Activated gamma-delta T cell (primary cell): ENCODE results near the gene GFM1.

ENCODE experiments used
- DNase-seq: peaks from one replicate; lab custom pipeline; 2025; lab: John Stamatoyannopoulos, UW
- total RNA-seq, 2 donors: gene quantifications; one replicate each; lab custom pipeline; 2026; lab: John Stamatoyannopoulos, UW

GFM1 gene
- 78.3 to 82.1 reads per million in 2 donors for total RNA-seq

DNA sequence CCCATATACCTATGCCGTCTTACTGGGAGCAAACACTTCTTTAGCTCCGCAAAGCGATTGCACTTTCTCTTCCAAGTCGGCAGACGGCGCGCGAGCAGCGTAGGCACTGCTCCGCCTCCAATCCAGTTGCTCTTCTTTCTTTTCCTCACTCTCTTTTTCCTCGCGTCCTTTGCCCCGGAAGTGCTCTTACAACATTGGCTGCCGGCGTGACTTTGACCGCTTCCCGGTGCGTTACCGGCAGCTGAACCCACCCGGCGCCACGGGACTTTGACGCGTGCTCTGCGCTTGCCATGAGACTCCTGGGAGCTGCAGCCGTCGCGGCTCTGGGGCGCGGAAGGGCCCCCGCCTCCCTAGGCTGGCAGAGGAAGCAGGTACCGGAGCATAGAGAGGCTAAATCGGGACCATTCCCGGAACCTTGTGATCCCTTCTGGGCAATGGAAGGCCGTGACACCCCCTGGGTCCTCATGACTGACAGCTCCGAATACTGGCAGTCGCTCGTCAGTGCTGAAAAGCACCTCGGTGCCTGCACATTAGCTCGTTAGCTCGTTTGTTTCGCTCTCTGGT lies at the start of gene GFM1:
Gene GFM1, plus strand, starts transcription at position 183 of the 564 bp plus-strand sequence. Its CDS starts 108 bp downstream, at position 291.
- DNase-seq, result peak; percentile 70

GRCh38 chr3:158600787-158601186 lies 43.5 kb upstream of the GFM1 start:
- DNase-seq, result no peak

GRCh38 chr3:158602227-158602626 lies 42.1 kb upstream of the GFM1 start:
- no peak for DNase-seq

DNA sequence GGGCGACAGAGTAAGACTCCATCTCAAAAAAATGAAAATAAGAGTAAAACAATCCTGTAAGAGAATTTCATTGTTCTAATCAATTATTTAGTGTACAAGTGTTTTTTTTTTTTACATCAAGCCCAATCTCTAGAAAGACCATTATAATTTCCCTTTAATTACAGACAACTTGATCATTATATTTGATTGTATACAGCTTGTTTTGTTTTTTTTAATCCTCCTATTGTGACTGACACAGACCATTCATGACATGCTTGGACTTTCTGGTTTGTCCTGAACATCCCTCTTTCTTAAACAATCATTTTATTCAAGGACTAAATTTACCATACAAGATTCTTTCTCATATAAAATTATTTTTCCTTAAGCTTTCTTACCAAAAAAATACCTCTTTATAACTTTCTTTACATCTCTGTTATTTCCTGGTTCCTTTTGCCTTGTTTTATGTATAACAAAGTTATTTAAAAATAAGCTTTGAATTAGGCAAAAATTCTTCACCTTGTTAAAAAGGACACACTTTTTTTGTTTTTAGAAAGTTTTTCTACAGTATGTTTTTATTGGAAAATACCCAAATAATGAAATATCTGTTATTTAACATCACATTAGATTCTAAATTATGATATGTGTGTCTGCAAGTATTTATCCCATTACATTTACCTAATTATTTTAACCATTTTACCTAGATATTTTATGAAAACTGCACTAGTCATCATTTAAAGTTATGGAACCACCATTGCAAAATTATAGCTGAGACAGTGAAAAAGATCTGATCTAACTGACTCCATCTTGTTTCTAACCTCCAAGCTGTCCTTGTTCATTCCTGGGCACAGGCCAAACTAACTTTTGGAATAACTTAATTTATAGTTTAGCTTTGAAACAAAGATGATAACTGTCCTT lies 26.1 kb upstream of the GFM1 start:
- DNase-seq, result no peak

DNA sequence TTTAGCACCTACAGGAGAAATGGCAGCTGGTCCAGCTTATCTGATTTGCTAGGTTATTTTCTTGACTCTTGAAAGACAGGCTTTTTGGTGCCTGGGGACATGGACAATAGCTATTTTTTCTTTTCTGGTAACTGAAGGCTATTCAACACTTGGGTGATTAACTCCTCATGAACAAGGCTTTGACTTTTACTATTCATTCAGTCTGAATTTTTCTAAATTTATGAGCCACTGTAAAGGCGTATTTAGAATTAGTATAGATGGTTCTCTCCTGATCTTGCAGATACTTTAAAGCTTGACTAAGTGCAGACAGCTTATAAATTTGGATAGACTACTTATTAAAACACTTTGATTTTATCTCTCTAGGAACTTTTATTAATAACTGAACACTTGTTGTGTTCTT lies 18.4 kb upstream of the GFM1 start:
- no peak for DNase-seq

DNA sequence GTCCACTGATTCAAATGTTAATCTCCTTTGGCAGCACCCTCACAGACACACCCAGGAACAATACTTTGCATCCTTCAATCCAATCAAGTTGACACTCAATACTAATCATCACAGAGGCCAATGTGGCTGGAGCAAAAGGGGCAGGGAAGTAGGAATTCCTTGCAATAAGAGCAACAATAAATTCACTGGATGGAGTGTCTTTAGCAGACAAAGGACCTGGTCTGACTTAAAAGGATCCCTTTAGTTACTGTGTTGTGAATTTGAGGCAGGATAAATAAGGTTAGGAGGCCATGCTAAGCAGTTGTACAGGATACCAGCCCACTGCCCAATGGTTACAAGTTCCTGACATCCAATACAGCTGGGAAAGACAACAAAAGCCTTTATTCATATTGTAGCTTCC lies 12.3 kb upstream of the GFM1 start:
- no peak for DNase-seq

GRCh38 chr3:158640646-158641045 lies 3.7 kb upstream of the GFM1 start:
- DNase-seq, result no peak

DNA sequence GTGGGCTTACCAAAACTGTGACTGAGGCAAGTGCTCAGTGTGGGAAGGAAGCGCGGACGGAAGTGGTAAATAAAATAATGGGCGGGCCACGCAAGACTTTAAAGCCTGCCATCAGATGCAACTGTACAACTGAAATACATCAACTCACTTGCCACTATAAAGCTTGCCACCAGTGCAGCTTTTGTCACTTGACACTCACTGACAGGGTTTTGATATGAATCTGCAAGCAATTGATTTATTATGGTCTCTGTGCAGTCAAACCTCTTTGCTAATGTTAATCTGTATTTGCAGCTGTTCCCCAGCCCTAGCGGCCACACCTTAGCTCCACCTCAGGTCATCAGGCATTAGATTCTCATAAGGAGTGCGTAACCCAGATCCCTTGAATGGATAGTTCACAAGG lies 2.3 kb upstream of the GFM1 start:
- no peak for DNase-seq

DNA sequence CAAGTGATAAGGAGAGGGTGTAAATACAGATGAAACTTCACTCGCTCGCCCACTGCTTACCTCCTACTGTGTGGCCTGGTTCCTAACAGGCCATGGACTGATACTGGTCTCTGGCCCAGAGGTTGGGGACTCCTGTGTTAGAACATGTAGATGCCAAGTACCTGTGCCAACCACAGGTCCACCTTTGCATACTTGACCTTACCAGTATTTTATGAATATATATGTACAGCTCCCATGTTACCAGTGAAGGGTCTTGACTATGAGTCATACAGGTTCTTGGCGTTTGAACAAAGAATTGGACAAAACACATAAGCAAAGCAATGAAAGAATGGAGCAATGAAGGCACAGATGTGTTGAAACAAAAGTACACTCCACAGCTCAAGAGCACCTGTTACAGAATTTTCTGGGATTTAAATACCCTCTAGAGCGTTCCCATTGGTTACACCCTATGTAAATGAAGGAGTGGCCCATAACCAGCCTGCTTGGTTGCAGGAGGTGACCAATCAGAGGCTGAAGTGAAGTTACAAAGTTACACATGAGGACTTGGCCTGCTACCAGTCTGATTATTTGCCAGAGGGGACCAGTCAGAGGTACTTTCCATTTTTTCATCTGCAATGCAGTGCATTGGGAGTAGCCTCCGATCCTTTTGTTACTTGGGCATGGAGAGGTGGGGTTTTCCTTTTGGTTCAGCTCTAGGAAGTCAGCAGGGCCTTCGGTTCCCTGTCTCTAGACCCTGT lies 1.7 kb upstream of the GFM1 start:
- no peak for DNase-seq

DNA sequence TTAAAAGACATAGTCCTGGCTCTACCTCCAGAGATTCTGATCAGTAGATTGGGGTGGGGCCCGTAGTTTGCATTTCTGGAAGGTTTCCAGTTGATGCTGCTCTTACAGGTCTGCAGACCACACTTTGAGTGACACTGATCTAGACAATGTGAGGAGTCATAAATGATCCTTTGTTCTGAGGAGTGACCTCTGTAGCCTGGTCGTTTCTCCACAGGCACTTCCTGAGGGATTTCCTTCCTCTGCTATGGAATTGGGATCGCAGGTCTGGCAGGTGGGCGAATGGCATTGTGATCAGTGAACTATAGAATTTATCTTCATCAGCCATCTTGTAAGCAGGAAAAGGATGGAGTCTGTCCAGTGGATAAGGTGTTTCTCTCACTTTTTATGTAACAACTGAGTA lies 5.5 kb downstream of the GFM1 start:
- no peak for DNase-seq

DNA sequence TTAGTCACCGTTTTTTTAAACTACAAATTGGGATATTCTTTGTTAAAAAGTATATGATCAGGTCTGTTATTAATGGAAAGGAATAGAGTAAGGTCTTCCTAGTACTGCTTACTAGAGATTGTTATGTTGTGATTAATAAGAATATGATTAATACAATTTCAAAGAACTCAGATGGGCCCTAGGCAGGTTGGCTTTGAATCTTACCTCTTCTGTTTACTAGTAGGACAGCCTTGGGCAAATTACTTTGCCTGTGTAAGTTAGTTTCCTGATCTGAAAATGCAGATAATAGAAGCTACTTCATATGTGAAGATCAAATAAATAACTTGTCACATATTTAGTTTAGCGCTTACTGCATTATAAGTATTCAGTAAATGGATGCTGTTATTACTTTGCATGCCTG lies 6.9 kb downstream of the GFM1 start:
- DNase-seq, result no peak

- DNase-seq, result no peak
Observed at GRCh38 chr3:158652463-158652862, 8.1 kb downstream of the GFM1 start.

GRCh38 chr3:158658889-158659288 lies 14.6 kb downstream of the GFM1 start:
- no peak for DNase-seq

DNA sequence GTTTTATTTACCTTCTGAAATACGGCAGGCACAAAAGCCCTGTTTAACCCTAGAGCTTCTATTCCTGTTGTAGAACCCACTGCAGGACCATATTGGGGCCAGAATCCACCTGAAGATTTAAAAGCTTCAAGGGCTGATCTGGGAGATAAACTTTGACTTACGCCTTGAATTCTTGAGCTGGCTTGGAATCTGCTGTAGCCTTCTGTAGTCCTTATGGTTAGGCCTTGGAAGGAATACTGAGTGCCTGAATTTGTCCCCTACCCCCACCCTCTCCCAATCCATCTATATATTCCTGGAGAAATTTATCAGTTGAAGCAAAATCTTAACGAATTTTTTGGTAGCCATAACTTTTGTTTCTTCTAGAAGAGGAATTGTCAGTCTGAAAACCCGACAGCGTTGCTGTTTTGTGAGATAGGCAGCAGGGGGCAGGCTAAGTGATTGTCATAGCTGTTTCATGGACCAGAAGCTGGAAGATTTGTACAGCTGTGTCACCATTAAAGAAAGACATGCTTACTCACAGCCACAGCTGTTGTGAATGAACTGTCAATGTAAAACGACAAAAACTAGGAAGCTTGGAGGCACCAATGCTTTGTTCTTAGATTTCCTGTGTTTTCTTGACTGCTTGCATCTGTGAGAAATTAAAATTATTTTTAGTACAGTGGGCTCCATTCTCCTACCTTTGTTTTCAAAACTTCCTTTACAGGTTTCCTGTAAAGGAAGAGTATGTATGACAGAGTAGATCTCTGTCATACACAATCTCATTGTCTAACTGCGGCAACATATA lies 15.3 kb downstream of the GFM1 start:
- DNase-seq, result no peak

GRCh38 chr3:158660711-158661110 lies 16.4 kb downstream of the GFM1 start:
- DNase-seq, result no peak

DNA sequence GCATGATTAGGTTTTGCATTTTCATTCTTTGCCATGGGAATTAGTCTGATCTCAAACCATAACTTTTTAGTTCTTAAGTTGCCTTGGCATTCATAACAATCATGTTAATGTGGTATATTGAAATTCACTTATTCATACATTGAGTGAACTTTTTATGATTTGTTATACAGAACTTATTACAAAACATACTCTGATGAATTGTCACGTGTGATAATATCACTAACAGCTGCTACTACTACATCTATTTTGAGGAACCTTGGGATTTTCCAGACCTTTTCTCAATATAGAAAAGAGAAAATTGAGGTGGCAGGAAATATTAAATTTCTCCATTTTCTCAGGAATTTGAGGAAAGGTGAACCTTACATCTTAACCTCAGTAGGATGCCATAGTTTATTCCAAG lies 18.9 kb downstream of the GFM1 start:
- DNase-seq, result no peak

GRCh38 chr3:158663832-158664231 lies 19.5 kb downstream of the GFM1 start:
- DNase-seq, result no peak

GRCh38 chr3:158666416-158666815 lies 22.1 kb downstream of the GFM1 start:
- DNase-seq, result no peak

- DNase-seq, result no peak
Observed at GRCh38 chr3:158668506-158668905, 24.2 kb downstream of the GFM1 start.

GRCh38 chr3:158671821-158672214 lies 27.5 kb downstream of the GFM1 start:
- no peak for DNase-seq

DNA sequence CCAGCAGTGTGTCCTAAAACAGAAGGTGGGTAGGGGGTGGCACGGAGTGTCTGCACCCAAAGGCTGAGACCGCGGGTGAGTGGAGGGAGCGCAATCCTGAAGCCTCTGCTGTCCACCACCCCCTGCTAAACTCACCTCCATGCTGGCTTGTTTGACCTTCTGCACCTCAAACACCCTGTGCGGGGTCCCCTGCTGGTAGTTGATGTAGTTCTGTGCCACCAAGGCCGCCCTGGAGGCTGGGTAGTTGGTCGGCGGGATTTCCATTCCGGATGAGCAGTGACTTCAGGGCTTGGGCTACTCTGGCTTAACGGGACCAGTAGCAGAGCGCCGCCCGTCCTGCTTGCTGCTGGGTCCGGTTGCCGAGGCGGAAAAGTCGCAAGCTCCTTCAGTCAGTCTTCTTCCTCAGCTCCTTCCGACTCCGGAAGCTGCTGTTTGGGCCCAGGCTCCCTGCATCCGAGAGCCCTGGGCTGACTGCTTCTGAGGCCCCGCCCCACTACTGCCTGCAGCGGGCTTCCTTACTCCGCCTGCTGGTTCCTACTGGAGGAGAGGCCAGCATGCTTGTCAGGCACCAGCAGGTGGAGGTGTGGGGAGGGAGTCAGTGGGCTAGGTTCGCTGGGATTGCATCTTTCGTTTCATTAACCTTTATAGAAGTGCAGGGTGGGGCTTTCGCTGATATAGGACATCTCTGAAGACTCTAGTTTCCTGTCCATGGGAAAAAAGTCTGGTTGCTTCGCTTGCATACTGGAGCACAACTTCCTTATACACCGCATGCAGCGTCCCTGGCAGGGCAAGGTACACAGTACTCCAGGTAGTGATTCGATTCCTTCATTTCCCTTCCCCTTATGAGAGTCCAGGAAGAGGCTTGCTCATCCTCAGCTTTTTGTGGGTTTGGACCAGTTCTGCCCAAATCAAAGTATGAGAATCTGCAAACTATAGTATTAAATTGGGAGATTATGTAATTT lies 28.2 kb downstream of the GFM1 start, which contains the start of gene LXN:
Gene LXN, minus strand, starts transcription at position 434 of the 962 bp plus-strand sequence. Its CDS starts 170 bp downstream, at position 264.
- DNase-seq, result peak; percentile 31
